HG03565 (cell line): Measurements from ENCODE around the gene TMEM248.
A peak's percentile ranks its signal among the peaks of the same experiment; 100 is the strongest.
"Not testable (repeated sequence)": the region's sequence is repeated elsewhere in the genome, so short reads cannot be mapped to it uniquely, and the experiment has no call there.

Experiments used
- ATAC-seq: cut with Tn5 transposase; IDR thresholded peaks from one replicate; pipeline ENCODE4 v1.9.1; 2021; ENCODE audit warnings: mild to moderate bottlenecking, moderate library complexity; ENCODE audit not compliant: unreplicated experiment

The TMEM248 gene

GRCh38 chr7:66920769-66921395 lies at the start of gene TMEM248:
TSS of gene TMEM248 (plus strand) at chr7:66921225. CDS start at chr7:66941866, 20,641 bp downstream.
- ATAC-seq = peak; percentile 79

GRCh38 chr7:66873476-66873875 lies 47.5 kb upstream of the TMEM248 start:
- no peak for ATAC-seq

GRCh38 chr7:66877577-66878300 lies 43.3 kb upstream of the TMEM248 start:
- ATAC-seq = peak; percentile 95

- not testable (repeated sequence) for ATAC-seq
Observed at GRCh38 chr7:66878301-66878685, 42.7 kb upstream of the TMEM248 start.

- no peak for ATAC-seq
Observed at GRCh38 chr7:66880053-66880452, 41.0 kb upstream of the TMEM248 start.

GRCh38 chr7:66880577-66880976 lies 40.4 kb upstream of the TMEM248 start:
- ATAC-seq = not testable (repeated sequence)

- no peak for ATAC-seq
Observed at GRCh38 chr7:66883716-66884115, 37.3 kb upstream of the TMEM248 start.

GRCh38 chr7:66884556-66884955 lies 36.5 kb upstream of the TMEM248 start:
- not testable (repeated sequence) for ATAC-seq

GRCh38 chr7:66886152-66886551 lies 34.9 kb upstream of the TMEM248 start:
- peak; percentile 84 for ATAC-seq

- not testable (repeated sequence) for ATAC-seq
Observed at GRCh38 chr7:66888223-66888622, 32.8 kb upstream of the TMEM248 start.

GRCh38 chr7:66894463-66895080 lies 26.5 kb upstream of the TMEM248 start:
- no peak for ATAC-seq

GRCh38 chr7:66896441-66896840 lies 24.6 kb upstream of the TMEM248 start:
- ATAC-seq = no peak

GRCh38 chr7:66899552-66900280 lies 21.3 kb upstream of the TMEM248 start:
- ATAC-seq = no peak

- ATAC-seq = no peak
Observed at GRCh38 chr7:66901941-66902843, 18.8 kb upstream of the TMEM248 start.

- no peak for ATAC-seq
Observed at GRCh38 chr7:66902844-66903180, 18.2 kb upstream of the TMEM248 start.

GRCh38 chr7:66903360-66904062 lies 17.5 kb upstream of the TMEM248 start:
- ATAC-seq = no peak

- ATAC-seq = no peak
Observed at GRCh38 chr7:66904063-66904593, 16.9 kb upstream of the TMEM248 start.

- no peak for ATAC-seq
Observed at GRCh38 chr7:66905278-66905677, 15.7 kb upstream of the TMEM248 start.

- no peak for ATAC-seq
Observed at GRCh38 chr7:66905689-66906088, 15.3 kb upstream of the TMEM248 start.

GRCh38 chr7:66907731-66908130 lies 13.3 kb upstream of the TMEM248 start:
- no peak for ATAC-seq
